Body of pancreas (tissue), 4 donors: ENCODE data around the gene LRRC27.

Source experiments
- CTCF ChIP-seq, 7 experiments: fragments of 450-650 bp in 4 of 7; fragments of 200-600 bp in 3 of 7; sonication (generic) in 3 of 7; IDR thresholded peaks; one replicate each; pipeline ENCODE4 v1.5.1; 2016 to 2019; ENCODE audit warnings: antibody characterized with exemption in 7 of 7
- POLR2A ChIP-seq, 3 donors: fragments of 450-650 bp; IDR thresholded peaks; one replicate each; pipeline ENCODE4 v1.6.1; 2016; ENCODE audit warnings: antibody characterized with exemption in 3 of 3, mild to moderate bottlenecking in 2 of 3

GRCh38 chr10:132414402-132415016 is 82.5 kb downstream of the LRRC27 start:
- TF ChIP-seq POLR2A (IDR thresholded peaks at IDR 0.05) (no peak), CTCF (IDR thresholded peaks at IDR 0.05) (no peak)
